HG02610 (cell line): ENCODE results near the gene C6orf120.

ENCODE experiments used
- ATAC-seq: cut with Tn5 transposase; IDR thresholded peaks from one replicate; pipeline ENCODE4 v1.9.1; 2021; ENCODE audit warnings: mild to moderate bottlenecking, moderate library complexity; ENCODE audit not compliant: unreplicated experiment

The C6orf120 gene

DNA sequence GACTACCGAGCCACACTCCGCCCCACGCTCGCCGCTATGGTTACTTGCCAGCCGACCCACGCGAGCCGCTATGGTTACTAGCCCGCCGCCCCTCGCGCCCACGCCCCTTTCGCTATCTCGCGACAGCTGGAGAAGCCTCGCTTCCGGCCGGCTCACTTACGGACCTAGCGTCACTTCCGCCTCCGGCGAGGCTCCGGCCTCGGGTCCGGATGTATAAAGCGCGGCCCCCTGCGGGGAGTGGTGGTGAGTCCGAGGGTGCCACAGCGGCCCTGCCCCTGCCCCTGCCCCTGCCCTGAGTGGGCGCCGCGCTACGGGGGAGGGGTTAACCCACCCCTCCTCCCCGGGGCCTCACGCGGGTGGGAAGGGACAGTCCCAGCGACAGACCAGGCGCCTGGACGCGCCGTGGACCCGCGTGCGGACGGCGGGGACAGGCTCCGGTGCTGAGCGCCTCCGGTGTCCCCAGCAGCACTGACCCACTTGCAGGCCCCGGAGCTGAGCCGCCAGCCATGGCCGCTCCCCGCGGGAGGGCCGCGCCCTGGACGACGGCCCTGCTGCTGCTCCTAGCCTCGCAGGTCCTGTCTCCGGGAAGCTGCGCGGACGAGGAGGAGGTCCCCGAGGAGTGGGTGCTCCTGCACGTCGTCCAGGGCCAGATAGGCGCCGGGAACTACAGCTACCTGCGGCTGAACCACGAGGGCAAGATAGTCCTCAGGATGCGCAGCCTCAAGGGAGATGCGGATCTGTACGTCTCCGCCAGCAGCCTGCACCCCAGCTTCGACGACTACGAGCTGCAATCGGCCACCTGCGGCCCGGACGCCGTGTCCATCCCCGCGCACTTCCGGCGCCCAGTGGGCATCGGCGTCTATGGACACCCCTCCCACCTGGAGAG is at the start of gene C6orf120, which contains the start of gene WDR27:
Gene C6orf120 (plus strand): TSS at position 173 of the 886 bp plus-strand sequence. CDS start 334 bp downstream, at position 507.
Gene WDR27 (minus strand): TSS at position 76 of the 886 bp plus-strand sequence. CDS start 13,024 bp downstream, outside the sequence.
- ATAC-seq = peak; percentile 95

DNA sequence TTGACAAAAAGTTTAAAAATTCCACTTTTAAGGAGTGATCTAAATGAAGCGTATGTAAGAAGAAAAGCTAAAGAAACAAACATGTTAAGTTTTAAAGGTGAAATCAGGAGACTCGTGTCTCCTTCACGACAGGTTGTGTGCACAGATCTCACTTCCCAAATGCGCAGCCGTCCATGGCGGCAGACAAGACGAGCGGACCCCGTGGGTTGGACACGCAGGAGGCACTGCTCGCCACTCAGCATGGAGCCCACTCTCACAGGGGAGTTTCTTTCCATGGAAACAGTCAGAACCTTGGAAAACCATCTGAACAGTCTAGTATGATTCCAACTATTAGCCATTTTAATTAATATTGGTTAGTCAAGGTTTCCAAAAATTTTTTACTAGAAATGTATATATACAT is 49.0 kb upstream of the C6orf120 start:
- no peak for ATAC-seq

DNA sequence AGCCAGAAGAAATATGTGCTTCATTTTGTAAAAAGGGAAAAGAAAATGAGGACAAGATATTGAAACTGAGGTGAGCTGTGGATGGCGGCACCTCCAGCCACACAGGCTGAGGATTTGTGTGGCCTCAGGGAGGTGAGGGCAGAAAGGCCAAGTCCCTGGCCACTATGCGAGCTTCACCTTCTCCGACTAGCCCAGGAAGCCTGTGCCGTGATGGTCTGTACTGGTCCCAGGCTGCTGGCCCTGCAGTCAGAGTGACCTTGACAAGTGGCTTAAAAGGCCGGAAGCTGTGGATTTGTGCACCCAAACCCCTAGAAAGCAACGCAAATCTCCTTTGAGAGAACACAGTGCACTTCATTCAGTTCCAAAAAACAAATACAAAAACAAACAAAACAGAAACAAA is 48.2 kb upstream of the C6orf120 start:
- no peak for ATAC-seq

DNA sequence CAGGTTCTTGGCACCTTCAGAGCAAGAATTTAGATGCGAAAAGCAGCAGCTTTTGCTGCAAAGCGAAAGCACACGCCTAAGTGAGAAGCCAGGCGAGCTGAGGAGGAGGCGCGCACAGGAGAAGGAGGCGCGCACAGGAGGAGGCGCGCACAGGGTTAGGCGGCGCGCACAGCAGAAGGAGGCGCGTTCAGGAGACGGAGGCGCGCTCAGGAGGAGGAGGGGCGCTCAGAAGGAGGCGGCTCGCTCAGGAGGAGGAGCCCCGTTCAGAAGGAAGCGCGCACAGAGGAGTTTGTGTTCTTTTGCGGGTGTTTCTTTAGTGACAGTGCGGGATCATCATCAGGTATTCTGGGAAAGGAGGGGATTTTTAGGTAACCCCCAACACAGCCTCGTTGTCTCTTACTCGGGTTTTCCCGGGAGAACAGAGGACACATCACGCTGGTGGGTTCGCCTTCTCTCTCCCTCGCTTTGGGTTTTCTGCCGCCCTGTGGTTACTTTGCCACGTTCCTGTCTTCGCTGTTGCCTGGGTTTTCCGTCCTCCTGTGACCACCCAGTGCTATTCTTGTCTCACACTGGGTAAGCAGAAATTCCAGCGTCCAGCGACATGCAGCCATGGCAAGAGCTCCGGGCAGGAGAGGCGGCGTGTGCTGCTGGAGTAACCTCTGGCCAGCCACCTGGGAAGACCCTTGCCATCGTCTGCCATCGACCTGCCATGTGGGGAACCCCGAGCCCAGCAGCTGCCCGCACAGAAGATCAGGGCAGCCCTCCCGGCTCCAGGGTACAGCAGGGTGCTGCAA is 47.1 kb upstream of the C6orf120 start:
- peak; percentile 96 for ATAC-seq

DNA sequence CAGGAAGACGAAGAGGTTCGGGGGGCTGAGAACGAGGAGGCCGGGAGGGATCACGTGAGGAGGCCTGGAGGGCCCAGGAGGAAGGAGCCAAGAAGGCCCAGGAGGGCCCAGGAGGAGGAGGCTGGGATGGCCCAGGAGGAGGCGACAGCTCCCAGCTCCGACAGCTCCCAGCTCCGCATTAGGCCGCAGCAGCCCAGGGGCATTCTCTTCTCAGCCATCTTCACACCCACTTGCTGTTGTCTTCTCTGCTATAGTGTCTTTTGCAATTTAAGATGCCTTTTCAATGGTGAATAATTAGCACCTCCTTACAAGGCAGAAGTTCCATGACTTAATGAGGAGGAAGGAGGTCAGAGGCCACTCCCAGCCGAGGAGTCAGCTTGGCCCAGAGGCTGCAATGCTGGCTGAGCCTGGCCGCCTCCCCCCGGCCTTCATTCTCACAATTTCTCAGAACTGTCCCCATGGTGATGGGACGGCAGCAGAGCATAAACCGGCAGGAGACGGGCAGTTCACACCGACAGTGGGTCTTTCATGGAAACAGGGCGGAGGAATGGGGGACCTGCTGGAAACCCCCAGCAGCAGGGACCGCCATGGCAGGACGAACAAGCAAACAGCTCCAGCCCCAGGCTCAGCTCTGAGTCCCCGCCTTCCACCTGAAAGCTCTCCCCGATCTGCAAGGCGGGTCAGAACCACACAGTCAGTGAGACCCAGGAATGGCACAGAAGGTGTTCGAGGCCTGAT is 45.2 kb upstream of the C6orf120 start:
- ATAC-seq = no peak

DNA sequence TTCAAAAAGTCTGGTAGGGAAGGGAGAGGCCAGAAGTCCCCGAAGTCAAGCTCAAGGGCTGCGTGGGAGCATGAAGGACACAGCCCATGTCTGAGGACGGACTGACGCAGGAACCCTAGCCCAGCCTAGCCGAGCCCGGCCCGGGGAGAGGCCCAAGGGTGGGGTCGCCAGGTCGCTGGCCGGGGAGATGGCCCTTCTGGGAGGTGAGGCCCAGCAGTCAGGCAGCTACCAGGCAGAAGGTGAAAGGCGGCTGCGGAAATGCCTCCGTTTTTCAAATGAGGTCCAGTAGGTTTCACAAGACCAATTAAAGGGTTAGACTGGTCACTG is 44.7 kb upstream of the C6orf120 start:
- no peak for ATAC-seq

DNA sequence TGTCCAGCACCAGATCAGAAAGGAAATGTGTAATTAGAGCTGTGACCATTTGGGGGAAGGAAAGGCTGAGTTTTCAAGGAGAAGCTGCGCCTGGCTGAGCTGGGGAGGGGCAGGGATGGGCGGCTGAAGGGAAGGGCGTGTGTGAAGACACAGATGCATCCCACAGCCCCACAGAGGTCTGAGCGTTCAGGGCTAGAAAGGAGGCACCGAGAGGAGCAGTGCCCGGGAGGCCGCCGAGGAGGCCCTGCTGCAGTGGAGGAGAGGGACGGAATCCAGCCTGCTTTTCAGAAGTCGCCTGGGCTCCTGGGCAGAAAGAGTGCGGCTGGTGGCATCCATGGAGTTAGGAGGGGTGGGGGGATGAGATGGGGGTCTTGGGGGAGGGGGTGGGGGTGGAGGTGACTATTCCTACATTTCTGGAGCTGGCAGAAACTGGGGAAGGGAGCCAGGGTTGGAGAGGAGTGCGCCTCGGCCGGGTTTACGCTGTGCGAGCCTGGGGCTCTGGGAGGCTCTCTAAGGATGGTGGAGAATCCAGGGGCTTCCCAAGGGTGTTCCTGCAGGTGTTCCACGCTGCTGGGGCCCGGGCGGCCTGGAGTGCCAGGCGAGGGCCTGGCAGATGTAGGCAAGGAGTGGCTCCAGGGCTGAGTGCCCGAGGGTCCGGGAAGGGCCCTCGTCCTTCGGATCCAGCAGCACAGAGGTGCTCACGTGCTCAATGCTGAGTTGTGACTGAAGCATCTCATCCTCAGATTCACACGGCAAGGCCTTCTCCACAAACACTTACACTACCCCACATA is 41.9 kb upstream of the C6orf120 start:
- ATAC-seq = no peak

DNA sequence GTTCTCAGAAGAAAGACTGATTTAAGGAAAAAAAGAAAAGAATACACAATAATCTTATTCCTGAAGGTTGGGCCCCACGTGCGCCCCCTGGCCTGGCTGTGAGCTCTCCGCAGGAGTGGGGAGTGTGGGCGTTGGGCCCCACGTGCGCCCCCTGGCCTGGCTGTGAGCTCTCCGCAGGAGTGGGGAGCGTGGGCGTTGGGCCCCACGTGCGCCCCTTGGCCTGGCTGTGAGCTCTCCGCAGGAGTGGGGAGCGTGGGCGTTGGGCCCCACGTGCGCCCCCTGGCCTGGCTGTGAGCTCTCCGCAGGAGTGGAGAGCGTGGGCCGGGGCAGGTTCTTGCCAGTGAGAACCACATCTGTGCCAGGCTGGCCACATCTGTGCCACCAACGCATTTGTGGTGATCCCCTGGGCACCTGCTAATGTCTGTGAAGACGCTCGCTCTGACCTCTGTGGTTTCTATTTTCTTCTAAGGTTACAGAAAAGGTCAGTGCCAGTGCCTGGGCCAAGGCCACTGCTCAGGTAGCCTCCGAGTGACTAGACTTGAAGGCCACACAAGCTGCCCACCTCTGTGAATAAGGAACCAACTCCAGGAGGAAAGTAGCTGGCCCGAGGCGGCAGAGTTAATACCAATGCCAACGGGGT is 41.1 kb upstream of the C6orf120 start:
- ATAC-seq = no peak

DNA sequence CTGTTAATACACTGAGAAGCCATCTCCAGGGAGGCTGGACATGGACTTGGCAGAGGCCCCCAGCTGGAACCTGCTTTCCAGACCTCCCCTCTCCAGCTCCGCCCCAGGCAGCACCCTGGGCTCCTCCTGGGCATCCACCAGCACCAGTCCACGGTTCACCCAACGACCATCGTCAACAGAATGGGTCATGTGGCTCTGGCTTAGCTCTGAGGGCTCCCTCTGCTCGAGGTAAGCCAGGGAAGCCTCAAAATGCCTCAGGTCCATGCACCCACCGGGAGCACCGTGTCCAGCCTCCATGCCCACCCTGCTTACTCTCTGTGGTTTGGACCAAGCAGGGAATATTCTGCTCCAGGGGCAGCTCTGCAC is 40.6 kb upstream of the C6orf120 start:
- no peak for ATAC-seq

DNA sequence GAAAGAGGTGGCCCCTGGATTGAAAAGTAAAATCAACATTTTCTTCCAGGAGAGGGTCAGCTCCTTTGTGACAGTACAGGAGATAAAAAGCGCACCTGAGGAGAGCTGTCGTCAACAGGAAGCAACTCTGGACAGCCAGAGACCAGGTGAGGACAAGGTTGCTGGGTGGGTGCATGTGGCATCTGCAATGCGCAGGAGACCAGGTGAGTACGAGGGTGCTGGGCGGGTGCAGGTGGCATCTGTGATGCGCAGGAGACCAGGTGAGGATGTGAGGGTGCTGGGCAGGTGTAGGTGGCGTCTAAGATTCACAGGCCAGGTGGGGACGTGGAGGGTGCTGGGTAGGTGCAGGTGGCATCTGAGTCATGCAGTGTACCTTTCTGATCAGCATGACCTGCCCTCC is 38.5 kb upstream of the C6orf120 start:
- no peak for ATAC-seq

DNA sequence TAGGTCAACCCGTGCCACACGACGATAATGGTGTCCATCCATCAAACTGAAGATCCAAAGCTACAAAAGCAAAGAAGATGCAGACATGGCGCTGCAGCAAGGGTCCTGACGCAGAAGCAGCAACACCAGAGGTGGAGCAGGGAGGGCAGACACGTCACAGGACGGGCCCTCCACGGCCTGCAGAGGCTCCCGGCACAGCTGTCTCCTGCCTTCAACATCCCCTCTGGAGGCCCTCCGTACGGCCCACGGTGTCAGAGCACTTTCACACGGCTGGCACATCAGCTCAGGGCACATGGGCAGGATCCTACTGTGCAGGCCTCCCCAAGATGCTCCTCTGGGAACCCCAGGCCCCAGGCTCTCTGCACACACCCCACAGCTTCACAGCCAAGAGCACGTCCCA is 37.7 kb upstream of the C6orf120 start:
- no peak for ATAC-seq

DNA sequence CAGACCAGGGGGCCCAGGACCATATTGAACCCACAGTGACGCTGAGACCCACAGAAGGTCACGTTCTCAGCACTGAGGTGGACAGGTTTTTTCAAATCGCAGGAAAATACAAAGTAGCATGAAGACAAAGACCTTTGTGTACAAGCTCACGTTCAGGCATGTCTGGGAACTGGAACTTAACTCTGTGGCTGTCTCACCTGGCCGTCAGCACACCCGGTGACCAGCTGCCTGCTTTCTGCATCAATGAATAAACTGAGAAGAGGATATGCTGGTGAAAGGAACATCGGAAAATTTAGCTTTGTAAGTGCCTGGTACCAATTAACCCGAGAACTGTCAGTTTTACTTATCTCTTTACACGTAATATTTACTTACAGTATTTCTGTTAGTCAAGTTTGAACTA is 36.6 kb upstream of the C6orf120 start:
- no peak for ATAC-seq

DNA sequence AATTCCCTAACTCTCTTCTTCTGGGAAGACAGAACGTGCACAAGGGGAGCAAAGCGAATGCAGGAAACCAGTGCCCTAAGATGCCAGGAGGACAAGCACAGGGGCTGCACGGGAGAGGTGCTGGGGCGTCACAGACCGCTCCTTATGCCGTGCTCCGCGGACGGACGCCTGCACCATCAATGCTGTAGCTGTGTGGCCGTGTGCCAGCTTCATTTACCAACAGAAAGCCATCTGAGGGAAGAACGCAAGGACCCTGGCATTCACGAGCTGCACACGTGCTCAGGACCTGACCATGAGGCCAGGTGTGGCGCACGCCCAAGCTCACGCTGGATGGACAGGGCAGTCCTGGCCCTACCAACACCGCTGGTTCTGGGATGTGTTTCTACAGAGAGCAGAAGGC is 35.5 kb upstream of the C6orf120 start:
- no peak for ATAC-seq

DNA sequence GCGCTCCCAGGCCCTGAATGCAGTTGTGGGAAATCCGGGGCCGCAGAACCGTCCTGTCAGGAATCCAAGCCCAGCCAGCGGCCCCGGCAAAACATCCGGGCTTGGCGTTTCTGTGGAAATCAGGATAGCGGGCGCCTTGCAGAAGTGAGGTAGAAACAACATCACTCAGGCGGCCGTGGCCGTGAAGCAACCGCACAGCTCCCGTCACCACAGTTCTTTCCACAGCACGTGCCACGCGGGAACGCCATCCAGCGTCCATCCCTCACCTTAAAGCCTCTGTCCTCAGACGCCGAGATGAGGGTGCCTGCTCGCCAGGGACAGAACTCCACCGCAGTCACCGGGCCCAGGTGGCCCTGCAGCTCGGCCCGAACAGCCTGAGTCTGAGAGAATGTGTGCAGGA is 34.2 kb upstream of the C6orf120 start:
- no peak for ATAC-seq

DNA sequence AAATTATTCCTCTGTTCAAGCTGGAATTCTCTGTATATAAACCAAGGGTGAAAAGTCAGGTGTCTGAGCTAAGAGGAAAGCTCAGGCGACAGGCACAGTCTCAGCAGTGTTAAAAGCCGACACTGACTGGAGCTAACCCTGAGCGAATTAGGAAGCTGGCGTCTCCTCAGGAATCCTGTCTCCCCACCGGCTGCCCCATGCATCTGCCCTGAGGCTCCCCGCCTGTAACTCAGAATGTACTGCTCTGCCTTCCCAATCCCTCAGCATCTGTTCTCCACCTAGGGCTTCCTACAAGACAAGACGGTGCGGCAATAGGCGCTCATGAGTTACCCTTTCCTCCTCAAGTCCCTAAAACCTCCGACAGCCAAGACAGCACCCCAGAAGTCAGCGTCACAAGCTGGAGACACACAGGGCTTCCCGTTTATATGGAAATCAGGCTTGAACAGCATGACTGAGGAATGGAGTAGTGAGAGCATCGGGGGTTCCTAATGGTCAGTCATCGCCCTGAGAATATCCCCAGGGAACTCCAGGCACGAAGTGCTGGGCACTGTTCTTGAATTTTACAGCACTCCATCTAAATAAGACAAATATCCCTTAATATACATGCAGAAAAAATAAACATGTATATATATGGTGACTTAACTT is 33.6 kb upstream of the C6orf120 start:
- ATAC-seq = no peak

DNA sequence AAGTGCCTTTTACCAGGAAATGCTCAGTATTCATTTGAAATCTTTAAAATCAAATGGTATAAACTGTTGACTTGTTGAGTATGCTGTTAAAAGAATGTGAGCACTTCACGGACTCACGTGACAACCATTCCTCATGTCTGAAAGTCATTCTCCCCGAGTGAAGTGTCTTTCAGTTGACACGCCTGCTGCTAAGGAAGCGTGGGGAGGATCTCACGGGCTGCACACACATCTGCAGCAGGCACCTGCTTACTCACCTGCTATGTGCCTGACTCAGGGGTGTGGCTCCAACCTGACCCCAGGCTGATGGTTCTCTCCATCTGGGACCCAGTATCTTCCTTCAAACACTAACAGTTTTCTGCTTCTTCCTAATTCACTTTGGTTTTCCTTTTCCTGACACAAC is 32.8 kb upstream of the C6orf120 start:
- ATAC-seq = no peak

DNA sequence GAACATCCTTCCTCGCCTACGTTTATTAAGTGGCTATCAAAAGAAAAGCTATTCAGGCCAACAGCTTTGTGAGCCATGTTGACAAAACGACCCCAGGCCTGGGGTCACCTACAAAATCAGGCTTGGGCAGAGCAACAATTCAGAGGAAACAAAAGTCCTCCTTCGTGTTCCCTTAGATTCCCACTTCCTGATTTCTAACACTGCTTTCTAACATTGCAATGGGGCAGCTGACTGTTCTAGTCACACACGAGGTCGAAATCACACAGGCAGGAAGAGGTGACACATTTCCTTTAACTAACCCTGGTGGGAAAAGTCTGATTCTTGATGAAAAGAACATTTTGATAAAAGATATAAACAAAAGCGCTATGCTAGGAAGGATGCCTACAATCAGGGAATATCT is 32.0 kb upstream of the C6orf120 start:
- ATAC-seq = no peak

DNA sequence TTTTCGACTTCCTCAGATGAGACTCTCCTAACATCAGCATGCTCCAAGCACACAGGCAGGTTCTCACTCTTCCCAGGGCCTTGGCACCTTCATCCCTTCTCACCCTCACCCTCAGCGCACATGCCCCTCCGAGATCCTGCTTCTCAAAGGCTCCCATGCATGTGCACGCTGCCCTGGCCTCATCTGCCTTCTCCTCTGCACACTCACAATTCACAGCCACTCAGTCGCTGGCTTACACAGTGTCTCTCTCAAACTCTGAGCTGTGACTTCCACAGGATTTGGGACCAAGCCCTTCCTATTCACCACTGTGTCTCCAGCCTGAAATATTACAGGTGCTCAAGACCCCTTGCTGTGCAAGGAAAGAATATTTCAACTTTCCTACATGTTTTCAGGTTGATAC is 30.4 kb upstream of the C6orf120 start:
- no peak for ATAC-seq

DNA sequence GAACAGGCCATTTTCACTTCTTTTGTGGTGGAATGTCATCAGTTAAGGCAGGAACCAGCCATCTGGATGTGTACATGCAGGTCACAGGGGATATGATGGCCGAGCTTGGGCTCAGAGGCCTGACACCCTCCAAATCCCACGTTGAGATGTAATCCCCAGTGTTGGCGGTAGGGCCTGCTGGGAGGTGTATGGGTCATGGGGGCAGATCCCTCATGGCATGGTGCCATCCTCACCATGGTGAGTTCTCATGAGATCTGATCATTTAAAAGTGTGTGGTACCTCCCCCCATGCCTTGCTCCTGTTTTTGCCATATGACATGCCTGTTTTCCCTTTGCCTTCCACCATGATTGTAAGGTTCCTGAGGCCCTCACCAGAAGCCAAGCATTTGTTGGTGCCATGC is 26.9 kb upstream of the C6orf120 start:
- ATAC-seq = no peak

DNA sequence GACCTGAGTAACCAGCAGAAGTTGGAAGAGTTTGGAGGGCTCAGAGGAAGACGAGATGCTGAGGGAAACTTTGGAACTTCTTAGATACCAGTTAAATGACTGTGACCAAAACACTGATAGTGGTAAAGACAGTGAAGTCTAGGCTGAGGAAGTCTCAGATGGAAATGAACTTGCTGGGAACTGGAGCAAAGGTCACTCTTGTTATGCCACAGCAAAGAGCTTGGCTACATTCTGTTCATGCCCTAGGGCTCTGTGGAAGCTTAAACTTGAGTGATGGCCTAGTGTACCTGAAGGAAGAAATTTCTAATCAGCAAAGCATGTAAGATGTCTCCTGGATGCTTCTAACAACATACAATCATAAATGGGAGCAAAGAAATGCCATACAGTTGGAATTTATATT is 24.8 kb upstream of the C6orf120 start:
- ATAC-seq = no peak
